GM21390 (cell line): ENCODE data around the gene TUT4.

Experiments
- ATAC-seq: cut with Tn5 transposase; IDR thresholded peaks from one replicate; pipeline ENCODE4 v1.9.1; 2021; ENCODE audit not compliant: unreplicated experiment

TUT4 gene

DNA sequence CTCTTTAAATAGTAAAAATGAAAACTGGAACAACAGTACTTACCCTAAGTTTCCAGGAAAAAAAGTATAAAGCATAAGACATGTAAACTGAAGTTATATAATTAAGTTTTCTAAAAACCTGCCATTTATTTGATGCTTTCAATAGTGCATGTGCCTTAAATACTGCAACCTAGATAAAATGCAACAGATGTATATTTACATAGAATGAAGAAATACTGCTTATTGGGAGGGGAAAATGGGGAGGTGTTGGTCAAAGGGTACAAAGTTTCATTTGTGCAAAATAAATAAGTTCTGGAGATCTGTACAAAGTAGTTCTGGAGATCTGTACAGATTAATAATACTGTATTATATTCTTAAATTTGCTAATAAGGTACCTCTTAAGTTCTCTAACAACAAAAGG is 79.9 kb downstream of the TUT4 start:
- ATAC-seq: no peak

DNA sequence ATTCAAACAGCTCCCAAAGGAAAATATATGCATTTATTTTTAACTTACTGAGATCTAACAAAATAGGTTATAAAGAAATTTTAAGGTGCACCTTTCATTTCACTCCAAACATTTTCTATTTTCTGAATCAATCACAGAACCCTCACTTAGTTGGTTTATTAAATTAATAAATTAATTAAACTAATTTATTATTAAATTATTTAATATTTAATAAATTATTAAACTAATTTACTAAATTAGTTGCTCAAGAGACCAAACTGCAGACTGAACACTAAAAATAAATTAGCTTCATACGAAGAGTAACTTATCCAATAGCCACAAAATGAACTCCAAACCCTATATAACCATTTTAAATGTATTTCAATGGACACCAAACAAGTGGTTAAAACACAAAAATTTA is 80.5 kb downstream of the TUT4 start:
- no peak for ATAC-seq

DNA sequence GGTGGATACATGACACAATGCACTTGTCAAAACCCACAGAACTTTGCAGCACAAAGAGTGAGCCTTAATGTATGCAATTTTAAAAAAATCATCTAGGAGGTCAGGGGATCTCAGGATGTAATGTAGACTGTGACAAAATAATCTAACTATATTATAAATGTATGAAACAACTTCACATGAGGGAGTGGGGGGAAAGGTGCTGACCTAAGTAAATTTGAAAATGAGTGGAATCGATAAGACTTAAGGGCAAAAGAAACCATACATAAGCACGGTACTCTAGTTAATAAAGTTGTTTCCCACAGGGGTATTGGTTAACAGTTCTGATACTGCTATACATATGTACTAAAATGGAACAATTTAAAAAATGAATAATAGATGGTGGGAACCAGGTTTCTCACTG is 83.8 kb downstream of the TUT4 start:
- ATAC-seq: no peak

DNA sequence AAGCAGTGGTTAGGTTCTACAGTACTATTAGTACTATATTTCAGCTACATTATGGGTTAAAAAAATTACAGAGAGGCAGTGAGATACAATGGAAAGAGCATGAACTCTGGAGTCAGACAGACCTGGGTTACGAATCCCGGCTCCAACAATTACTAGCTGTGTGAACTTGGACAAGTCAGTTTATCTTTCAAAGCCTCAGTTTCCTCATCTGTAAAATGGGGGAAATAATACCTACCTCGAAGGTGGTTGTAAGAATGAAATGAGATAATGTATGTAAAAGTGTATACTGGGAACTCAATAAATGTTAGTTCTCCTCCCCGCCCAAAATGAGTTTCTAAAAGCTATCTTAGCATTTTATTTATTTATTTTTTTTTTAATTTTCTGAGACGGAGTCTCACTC is 89.0 kb downstream of the TUT4 start:
- no peak for ATAC-seq

DNA sequence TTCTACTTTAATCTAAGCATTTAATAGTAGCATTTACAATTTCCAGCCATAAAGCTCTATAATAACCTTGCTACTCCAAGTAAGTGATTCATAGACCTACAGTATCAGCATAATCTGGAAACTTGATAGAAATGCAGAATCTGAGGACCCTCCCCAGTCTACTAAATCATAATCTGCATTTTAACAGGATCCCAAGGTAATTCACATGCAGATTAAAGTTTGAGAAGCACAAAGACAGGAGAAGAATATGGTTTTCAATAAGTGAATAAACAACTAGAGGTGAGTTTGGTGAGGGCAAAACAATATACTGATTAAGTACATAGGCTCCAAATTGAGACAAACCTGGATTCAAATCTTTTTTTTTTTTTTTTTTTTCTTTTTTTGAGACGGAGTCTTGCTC is 91.1 kb downstream of the TUT4 start:
- no peak for ATAC-seq

DNA sequence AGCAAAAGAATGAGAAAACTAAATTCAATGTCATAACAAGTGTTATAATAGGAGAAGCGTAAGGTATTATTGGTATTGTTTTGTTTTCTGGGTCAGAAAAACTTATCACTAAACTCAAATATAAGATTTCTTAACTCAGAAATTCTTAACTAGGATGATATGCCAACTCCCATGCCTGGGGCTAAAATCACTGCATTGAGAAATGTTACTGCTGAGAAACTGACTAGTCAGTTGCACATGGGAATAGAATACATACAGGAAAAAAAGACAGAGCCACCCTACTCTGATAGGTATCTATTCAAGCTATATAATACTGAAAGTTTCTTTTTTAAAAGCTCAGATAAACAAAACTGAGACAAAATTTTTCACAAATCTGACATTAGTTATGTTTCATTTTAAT is 92.2 kb downstream of the TUT4 start:
- ATAC-seq: no peak

DNA sequence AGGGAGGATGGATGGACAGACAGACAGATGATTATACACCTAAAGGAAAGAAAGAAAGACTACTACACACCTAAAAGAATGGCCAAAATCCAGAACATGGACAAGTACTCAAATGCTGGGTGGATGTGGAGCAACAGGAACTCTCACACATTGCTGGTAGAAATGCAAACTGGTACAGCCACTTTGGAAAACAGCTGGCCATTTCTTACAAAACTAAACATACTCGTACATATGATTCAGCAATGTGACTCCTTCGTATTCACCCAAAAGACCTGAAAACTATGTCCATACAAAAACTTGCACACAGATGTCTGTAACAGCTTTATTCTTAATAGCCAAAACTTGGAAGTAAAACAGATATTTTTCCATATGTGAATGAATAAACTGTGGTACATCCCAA is 97.2 kb downstream of the TUT4 start:
- no peak for ATAC-seq

DNA sequence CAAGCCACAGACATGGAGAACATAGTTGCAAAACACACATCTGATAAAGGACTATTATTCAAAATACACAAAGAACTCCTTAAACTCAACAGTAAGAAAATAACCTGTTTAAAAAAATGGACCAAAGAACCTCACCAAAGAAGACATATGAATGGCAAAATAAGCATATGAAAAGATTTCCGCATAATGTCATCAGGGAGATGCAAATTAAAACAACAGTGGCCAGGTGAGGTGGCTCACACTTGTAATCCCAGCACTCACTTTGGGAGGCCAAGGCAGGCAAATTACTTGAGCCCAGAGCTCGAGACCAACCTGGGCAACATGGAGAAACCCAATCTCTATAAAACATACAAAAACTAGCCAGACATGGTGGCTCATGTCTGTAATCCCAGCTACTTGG is 98.1 kb downstream of the TUT4 start:
- no peak for ATAC-seq

DNA sequence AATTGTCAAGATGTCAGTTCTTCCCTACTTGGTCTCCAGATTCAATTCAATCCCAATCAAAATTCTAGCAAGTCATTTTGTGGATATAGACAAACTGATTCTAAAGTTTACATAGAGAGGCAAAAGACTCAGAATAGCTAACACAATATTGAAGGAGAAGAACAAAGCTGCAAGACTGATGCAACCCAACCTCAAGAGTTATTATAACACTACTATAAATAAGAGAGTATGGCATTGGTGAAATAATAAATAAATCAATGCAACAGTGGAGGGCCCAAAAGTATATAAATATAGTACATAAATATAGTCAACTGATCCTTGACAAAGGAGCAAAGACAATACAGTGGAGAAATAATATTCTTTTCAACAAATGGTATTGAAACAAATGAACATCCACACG is 98.8 kb downstream of the TUT4 start:
- no peak for ATAC-seq

DNA sequence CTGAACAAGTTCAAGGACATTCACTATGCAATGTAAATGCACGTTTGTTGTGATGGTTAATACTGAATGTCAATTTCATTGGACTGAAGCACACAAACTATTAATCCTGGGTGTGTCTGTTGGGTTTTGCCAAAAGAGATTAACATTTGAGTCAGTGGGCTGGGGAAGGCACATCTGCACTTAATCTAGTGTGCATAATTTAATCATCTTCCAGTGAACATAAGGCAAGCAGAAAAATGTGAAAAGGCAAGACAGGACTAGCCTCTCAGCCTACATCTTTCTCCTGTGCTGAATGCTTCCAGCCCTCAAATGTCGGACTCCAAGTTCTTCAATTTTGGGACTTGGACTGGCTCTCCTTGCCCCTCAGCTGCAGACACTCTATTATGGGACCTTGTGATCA is 108.4 kb downstream of the TUT4 start:
- no peak for ATAC-seq

DNA sequence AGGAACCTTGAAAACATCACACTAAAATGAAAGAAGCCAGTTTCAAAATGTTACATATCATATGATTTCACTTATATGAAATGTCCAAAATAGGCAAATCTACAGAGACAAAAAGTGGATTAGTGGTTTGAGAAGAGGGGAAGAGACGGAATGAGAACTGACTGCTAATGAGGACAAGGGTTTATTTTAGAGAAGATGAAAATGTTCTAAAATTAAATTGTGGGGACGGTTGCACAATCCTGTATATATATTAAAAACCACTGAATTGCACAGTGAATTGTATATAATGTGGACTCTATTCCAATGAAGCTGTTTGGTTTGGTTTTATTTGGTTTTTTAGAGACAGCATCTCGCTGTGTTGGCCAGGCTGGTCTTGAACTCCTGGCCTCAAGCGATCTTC is 112.9 kb downstream of the TUT4 start:
- no peak for ATAC-seq

DNA sequence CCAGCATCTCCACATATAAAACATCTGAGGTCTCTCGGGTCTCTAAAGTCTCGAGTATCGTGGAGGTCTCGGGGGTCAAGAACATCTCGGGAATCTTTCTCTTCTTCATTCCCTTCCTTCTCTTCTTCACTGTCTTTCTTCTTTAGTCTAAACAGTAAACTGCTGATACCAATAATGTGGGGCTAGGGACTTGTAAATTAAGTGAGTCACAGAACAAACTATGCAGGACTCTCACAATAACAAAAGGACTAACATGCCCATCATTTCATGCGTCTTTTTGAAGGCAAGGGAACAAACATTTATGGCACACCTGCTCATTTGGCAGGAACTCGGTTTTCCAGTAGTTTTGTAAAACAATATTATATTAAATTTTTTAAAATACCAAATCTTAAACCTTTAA is 116.1 kb downstream of the TUT4 start:
- no peak for ATAC-seq

DNA sequence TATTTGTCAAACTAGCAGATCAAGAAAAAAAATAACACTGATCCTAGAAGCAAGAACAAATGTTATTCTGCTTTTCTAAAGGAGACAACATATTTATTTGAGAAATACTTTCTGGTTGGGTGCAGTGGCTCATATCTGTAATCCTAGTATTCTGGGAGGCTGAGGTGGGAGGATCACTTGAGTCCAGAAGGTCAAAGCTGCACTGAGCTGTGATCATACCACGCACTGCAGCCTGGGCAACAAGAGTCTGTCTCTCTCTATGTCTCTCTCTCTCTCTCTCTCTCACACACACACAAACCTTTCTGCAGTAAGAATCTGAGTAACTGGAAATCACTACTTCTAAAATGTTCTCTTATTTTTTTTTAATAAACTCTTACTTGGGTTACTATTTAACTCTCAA is 117.2 kb downstream of the TUT4 start:
- ATAC-seq: no peak

DNA sequence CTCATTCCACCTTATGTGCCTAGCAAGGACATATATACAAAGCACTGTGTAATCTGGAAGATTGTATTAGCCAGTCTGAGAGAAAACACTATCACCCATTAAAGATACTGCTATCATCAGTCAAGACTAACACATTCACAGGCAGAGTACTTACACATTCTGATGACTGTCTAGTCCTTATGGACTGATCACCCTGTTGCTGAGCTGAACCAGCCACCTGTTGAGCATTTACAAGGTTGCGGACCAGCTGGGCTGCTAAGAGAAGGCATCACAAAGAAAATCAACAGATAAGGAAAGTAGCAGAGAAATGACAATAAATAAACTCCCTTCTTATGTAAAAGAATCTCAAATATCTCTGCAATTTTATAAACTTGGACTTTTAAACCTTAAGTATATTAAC is 117.7 kb downstream of the TUT4 start:
- ATAC-seq: no peak

DNA sequence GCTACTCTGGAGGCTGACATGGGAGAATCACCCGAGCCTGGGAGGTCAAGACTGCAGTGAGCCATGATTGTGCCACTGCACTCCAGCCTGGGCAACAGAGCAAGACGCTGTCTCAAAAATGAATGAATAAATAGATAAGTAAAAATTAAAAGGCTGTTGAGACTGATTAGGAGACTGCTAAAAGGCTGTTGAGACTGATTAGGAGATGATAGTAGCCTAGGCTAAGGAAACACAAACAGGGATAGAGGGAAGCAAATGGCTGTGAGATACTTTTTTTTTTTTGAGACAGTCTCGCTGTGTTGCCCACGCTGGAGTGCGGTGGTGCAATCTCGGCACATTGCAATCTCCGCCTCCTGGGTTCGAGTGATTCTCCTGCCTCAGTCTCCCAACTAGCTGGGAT is 120.1 kb downstream of the TUT4 start:
- no peak for ATAC-seq

DNA sequence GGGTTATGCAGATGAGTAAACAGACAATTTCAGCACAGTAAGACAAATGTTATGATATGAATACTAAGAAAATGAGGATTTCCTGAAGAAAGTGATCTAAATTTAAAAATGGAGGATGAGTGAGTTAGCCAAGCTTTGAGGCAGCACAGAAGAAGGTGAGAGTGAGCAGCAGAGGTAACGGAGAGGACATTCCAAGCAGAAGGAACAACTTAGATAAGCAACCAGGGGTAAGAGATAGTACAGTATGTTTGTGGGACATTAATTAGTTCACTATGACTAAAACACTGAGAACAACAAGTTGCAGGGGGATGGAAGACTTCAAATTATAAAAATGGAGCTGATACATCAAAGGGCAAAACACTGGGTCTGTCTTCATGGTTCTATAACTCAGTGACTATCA is 125.7 kb downstream of the TUT4 start:
- no peak for ATAC-seq

DNA sequence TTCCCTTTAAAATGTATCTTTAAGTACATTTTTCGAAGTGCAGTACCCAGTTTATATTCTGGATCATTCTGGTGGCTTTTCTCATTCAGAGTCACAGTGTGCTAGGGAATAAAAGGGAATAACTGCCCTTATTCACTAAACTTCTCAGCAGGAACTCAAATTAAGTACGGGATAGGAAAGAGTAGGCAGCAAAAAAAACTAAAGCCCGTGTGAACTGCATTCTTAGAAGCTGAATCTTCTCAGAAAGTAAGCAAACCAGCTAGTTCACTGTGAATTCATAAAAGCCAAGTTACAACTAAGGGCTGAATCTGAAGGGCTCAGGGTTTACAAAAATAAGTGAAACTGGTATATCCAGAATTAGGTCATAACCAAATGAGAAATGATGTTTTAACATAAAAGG is 126.5 kb downstream of the TUT4 start:
- ATAC-seq: no peak

DNA sequence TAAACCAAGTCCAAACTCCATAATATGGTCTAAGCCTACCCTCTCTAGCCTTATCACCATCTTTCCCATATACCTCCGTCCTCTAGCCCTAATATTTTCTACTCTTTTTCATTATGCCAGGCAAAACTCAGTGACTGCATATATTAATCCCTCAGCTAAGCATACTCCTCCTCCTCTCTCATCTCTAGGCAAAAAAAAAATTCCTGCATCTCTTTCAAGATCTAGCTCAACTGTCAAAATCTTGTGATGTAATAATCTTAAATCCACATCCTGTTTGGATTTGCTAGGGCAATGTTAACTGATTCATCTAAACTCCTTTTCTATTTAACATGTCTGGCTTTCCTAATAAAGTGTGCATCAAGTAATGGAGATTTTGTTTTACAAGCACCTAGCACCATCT is 128.1 kb downstream of the TUT4 start:
- ATAC-seq: no peak

DNA sequence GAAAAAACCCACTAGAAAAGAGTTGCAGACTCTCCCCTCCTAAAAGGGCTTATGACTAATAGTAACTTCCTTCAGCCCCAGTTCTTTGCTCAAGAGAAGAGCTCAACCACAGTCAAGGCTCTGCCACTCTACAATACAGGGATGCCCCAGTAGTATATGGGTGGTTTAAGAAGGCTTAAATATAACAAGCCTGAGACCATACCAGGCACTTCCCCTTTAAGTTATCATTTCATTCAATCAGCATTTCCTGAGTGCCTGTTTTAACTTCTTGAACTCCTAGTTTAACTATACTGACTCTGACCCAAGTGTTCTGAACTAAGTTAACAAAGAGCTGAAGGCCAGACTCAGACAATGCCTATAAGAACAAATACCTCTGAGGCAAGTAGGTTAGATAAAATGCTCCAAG is 128.7 kb downstream of the TUT4 start:
- ATAC-seq: no peak

DNA sequence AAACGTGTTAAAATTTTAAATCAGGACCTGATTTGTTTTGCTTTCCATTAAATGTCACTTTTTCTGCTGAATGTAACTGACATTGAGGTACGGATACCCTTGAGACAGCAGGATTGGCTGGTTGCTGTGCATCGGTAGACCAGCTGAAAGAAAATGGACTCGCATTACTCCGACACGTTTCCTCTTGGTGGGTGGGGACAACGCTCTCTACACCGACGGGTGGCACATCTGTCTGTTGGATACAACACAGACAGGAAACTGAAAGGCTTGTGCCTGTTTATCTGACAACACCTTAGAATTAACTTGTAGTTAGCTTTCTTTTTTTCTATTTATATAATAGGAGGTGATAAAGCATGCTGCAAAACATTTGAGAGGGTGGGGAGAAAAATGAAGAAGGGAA is 129.1 kb downstream of the TUT4 start:
- no peak for ATAC-seq

DNA sequence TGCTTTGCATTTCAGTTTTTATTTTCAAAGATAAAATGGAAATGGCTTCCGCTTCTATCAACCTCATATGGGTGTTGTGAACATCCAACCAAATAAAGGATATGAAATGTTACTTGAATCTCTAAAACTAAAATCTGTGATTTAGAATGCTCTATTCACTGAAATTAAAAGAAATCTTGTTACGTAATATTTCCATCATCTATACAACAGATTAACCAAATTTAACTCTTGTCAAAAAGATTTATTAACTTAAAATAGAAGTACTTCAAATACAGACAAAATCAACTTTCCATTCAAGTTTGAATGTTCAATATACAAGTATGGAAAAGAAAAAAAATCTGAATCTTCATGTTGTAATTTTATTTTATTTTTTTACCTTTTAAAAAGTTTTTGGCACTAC is 129.8 kb downstream of the TUT4 start:
- no peak for ATAC-seq

DNA sequence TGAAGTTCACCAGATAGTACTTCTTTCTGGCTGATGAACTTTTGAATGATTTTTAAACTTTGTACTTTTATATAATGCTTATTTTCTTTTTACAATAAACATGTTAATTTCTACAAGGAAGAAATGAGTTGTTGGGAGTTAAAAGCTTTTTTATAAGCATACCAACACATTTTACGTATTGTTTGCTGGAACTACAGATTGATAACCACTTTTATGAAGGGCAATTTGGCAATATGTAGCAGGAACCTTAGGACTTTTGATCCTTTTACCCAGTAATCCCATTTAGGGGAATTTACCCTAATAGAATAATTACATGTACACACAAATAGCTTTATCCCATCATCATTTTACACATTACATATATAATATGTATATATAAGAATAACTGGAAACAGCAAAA is 132.2 kb downstream of the TUT4 start:
- ATAC-seq: no peak

DNA sequence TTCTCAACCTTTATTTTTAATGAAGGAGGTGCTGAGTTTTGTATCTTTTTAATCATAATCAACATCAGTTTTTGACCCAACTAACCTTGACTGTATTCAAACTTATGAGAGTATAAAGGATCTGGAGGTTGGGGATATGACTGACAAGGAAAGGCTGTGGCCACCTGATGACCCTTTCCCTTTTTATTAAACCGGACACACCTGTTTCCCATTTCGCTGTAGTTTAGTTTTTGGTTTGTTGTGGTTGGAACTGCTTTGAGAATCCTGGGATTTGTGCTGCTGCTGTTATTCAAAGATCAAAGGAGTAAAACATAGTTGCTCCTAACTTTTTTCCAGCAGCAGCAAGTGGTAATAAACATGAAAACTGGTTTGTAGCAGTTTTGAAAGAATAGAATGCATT is 136.1 kb downstream of the TUT4 start:
- ATAC-seq: no peak

DNA sequence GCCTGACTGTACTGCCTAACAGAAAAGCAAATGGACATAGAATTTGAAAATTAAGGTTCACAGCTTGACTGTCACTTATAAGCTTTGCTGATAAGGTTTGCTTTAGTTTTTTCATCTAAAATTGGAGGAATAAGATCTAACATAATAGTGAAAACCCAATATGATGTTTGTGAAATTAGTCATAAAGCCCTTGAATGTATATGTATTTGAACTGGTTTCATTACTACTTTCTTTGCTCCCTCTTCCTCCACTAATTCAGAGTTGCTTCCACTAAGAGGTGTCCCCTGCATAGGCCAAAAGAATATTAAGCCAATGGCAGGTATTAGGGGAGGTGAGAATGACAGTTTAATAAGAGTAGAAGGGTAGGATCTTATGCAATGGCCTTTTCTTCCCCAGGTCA is 137.9 kb downstream of the TUT4 start:
- no peak for ATAC-seq
